Activated CD4-positive, alpha-beta T cell treated with anti-CD3 and anti-CD28 coated beads, Interleukin-10, Interleukin-2, amounts not matched to agents 100 ng/mL and 50 ng/mL, durations not matched to agents 16 hours and 8 hours (primary cell): ENCODE results near the gene UBXN1.
"Not testable (repeated sequence)": the region's sequence is repeated elsewhere in the genome, so short reads cannot be mapped to it uniquely, and the experiment has no call there.

Source experiments
- DNase-seq: peaks from one replicate; pipeline ENCODE4 v3.0.0-alpha.2; 2020

Gene UBXN1

GRCh38 chr11:62671236-62671607, 7.7 kb downstream of the UBXN1 start:
- DNase-seq: no peak

GRCh38 chr11:62669420-62670161, 9.3 kb downstream of the UBXN1 start:
- DNase-seq: no peak

DNA sequence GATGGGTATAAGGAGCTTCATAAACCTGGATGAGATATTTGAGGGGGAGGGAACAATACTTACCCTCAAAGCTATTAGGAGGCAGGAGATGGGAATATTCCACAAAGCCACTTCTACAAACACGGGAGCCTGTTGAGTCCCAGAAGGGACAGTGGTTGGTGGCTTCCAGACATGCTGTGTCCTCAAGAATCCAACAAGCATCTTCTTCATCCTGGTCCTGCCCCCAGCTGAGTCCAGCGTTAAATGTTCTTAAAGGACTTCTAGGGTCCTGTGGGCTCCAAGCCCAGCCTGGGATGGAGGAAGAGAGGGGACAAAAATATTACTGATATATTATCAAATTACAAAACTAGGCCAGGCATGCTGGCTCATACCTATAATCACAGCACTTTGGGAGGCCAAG, 11.4 kb downstream of the UBXN1 start:
- DNase-seq: no peak

DNA sequence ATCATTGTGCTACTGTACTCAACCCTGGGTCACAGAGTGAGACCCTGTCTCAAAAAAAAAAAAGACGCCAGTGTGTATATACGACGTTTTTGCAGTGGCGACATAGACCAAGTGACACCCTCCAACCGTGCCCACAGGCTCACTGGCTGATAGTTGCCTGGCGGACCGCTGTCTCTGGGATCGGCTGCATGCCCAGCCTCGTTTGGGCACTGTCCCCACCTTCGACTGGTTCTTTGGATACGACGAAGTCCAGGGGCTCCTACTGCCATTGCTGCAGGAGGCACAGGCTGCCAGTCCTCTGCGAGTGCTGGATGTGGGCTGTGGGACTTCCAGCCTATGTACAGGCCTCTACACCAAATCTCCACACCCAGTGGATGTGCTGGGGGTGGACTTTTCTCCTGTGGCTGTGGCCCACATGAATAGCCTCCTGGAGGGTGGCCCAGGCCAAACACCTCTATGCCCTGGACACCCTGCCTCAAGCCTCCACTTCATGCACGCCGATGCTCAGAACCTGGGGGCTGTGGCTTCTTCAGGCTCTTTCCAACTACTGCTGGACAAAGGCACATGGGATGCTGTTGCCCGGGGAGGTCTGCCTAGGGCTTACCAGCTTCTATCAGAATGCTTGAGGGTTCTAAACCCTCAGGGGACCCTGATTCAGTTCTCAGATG, 12.5 kb downstream of the UBXN1 start:
- peak; percentile 39 for DNase-seq

DNA sequence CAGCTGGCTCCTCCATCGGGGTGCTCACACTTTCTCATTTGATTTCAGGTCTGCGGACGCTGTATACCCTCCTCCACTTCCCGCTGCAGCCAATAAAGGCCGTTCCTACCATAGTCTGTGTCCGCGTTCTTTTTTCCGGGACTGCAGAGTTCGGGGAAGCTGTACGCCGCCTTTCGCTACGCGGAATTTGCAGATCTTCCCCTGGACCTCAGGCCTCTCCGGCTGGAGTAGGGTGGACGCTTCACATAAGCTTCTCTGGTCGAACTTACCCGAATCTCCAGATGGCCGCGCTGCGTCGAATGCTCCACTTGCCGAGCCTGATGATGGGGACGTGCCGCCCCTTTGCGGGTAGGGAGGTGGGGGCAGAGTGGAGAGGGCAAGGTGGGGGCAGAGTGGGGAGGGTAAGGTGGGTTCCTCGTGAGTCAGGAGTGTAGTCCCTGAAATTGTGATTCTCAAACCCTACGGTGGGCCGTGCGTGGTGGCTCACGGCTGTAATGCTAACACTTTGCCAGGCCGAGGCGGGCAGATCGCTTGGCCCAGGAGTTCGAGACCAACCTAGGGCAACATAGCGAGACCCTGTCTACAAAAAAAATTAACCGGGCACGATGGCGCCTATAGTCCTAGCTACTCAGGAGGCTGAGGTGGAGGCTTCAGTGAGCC, 13.1 kb downstream of the UBXN1 start:
- DNase-seq: peak; percentile 66

DNA sequence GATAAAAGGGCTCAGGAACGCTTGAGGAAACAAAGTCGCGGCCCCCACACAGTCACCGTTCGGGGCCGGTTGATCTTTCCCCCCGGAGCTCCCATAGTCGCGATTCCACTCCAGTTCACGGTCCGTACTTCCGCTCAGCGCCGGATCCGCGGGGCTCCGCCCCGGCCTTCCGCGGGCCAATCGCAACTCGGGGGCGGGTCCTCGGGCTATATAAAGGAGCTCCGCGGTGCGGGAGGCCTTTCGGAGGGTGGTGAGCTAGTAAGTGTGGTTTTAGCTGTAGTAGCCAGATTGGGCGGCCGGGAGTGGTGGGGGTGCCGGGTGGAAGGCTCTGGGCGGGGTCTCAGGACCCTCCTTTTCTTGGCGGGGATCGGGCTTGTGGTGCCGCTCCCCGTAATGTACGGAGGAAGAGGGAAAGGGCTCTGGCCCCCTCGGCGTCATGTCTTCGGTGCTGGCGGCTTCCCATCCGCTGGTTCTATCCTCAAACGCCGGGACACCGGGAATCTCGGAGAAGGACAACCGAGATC, 13.7 kb downstream of the UBXN1 start, which contains the start of the genes C11orf98 and CSKMT:
Gene C11orf98, minus strand, starts transcription at position 136 of the 524 bp plus-strand sequence. Its CDS starts 41 bp downstream, at position 95.
Gene CSKMT, plus strand, starts transcription at position 238 of the 524 bp plus-strand sequence. CDS start 568 bp downstream, outside the sequence.
- DNase-seq: peak; percentile 98

DNA sequence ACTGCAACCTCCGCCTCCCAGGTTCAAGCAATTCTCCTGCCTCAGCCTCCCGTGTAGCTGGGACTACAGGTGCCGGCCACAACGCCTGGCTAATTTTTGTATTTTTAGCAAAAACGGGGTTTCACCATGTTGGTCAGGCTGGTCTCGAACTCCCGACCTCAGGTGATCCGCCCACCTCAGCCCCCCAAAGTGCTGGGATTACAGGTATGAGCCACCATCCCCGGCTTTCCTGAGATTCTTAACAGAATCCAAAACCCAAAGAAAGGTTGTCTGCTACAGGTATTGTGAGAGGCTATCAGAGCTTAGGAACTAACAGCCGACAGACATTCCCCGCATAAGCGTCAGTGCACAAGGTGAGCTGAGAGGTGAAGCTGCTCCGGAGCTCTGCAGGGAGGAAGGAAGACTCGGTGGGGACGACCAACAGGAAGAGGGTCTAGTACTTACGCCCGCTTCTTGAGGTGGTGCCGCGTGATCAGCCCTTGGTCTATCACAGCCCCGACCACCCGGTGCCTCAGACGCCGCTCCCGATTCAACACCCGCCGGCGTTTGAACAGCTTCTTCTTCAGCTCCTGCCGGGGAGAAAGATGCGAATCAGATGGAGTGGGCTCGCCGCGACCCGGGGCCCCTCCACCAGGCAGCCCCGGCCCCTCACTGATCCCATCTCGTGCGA, 14.3 kb downstream of the UBXN1 start:
- DNase-seq: peak; percentile 67

DNA sequence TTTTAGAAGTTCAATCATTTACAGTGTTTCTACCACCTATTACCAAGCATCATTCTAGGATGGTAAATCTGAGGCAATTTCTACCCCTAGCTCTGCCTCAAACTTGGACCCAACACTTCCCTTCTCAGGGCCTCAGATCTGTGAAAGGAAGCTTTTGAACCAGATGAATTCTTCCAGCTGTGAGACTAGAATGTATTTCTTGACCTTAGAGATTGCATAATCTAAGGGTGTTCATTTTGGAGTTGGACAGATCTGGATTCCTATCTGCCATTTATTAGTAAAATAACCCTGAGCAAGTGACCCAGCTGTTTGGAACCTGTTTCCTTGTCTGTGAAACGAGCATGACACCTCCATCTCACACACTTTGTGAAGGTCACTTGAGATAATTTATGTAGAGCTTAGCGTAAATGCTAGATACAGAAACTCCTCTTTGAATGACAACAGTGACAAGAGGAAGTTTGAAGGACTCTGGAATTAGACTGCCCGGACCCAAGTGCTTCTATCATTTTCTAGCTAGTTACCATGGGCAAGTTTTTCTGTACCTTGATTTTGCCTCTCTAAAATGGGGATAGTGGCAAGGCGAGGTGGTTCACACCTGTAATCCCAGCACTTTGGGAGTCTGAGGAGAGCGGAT, 22.0 kb downstream of the UBXN1 start:
- no peak for DNase-seq

DNA sequence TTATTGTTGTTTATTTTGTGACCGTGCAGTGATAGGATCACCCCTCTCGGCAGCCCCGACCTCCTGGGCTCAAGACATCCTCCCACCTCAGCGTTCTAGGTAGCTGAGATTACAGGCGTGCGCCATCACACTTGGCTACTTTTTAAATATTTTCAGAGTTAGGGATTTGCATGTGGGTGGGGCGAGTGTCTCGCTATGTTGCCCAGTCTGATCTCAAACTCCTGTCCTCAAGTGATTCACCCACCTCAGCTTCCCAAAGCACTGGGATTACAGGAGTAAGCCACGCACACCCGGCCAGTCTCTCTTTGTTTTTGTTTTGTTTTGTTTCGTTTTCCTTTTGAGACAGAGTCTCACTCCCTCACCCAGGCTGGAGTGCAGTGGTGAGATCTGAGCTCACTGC, 24.6 kb downstream of the UBXN1 start:
- DNase-seq: no peak

DNA sequence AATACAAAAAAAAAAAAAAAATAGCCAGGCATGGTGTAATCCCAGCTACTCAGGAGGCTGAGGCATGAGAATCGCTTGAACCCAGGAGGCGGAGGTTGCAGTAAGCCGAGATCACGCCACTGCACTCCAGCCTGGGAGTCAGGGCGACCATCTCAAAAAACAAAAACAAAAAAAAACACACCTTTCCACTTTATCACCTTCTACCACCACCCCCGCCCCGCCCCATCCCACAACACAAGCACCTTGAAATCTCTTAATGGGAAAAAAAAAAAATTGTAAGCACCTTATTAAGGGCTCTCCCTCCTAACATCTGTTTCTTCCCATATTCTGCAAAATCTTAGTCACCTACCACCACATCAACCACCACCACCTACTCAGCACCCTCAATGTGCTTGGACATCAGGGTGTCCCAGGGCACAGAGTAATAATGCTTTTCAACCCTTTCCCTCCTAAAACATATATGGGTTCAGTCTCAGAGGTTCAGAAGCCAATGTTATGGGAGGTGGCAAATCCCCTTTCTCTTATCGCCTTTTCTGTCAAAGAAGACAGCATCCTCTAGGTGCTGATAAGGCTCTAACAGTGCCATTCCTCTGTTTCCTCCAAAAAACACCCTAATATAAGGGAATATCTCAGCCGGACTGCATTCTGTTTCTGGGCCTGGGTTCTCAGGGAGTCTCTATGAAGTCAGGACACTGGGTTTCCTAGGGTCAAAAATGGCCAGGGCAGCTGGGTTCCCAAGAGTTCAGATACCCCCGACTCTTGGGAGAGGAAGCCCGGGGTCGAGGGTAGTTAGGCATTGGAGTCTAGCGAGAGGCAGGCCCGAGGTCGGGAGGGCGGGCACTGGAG, 26.5 kb downstream of the UBXN1 start:
- DNase-seq: peak; percentile 49

- DNase-seq: not testable (repeated sequence)
Measured at GRCh38 chr11:62650283-62650682, 28.6 kb downstream of the UBXN1 start.

- DNase-seq: no peak
Measured at GRCh38 chr11:62649486-62649885, 29.4 kb downstream of the UBXN1 start.

- DNase-seq: no peak
Measured at GRCh38 chr11:62648967-62649364, 29.9 kb downstream of the UBXN1 start.

- DNase-seq: no peak
Measured at GRCh38 chr11:62648185-62648966, 30.5 kb downstream of the UBXN1 start.

DNA sequence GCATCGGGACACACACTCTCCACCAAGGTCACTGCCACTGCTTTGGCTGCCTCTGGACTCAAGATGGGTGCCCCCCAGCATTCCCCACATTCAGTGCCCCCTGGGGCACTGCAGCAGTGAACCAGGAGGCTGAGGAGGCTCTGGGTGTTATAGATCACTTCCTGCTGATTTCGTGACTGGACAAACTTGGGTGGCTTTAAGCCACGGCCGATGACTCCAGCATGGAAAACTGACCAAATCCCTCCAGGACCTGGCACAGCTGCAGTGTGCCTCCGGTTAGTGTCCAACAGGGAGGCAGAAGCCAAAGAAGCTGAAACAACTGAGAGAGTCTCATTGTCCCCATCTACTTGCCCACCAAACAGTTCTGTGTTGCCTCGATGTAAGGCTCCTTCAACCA, 31.3 kb downstream of the UBXN1 start:
- DNase-seq: no peak

GRCh38 chr11:62646825-62647608, 31.9 kb downstream of the UBXN1 start:
- no peak for DNase-seq

DNA sequence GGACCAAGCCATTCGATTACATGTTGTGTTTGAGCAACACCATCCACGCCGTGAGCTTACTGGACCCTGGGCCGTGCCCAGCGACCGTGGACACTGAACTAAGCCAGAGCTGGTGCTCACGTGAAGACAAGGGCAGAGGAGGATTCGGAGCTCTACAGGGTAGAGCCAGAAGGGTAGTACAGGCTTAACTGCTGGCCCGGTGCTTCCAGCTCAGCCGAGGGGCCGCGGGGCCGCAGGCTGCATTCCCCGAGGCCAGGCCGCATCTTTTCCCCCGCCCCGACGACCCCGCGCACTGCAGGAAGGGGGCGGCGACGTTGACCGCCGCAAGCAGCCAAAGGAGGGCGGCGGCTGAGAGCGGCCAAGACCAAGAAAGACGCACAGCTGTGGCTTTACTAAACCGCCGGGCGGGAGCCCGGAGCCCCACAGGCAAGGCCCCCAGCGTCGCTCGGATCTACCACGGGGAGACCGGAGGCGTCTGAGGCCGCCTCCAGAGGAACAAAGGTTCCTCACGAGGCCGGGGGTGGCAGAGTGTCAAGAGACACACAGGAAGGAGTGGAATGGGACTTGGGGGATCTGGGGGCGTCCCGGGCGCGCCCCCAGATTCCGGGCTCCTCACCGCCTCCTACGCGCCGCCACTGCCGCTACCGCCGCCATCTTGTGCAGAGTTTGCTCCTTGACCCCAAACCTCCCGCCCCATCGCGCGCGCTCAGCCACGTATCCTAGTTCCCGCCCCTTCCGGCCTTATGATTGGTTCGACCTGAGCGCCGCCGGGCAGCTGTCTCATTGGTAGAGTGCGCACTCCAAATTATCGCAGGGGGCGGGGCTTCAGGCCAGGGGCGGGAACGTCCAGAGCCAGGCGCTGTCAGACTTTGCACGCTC, 32.7 kb downstream of the UBXN1 start, which contains the start of gene GANAB:
Gene GANAB, minus strand, starts transcription at position 668 of the 879 bp plus-strand sequence. Its CDS starts 14 bp downstream, at position 654.
- DNase-seq: peak; percentile 99

- DNase-seq: peak; percentile 22
Measured at GRCh38 chr11:62645671-62645945, 33.3 kb downstream of the UBXN1 start.

GRCh38 chr11:62644220-62644619, 34.7 kb downstream of the UBXN1 start:
- DNase-seq: no peak
